ENCODE data around the gene VAT1. TPM values are rescaled to one million over a fixed set of nuclear protein-coding genes. Genes with fewer than 3 reads are reported as not detected.

Gene VAT1
- total and polyA plus RNA-seq, 7 experiments from 2014 or later: 12.8 to 52.3 (median 34.9) TPM

GRCh38 chr17:43039646-43040045 lies 17.5 kb upstream of the VAT1 start:
- POLR2A ChIA-PET: no interaction called here
- no peaks in the 10 kb centered on the region for H3K36me3 Mint-ChIP-seq
- peaks cover 0 to 1% (median 0%) of the 10 kb centered on the region in 7 donors for H3K4me1 Mint-ChIP-seq
- no peaks in the 10 kb centered on the region for H3K27me3 Mint-ChIP-seq
- peaks cover 0 to 1% (median 0%) of the 10 kb centered on the region in 11 donors for H3K9me3 Mint-ChIP-seq
- CTCF ChIA-PET: no interaction called here
- no peak for DNase-seq
- Histone ChIP-seq H3K36me3 (ENCODE audit: control insufficient read depth in 2 of 3, insufficient read depth in 3 of 3, low read length in 3 of 3) (no peaks in the 10 kb centered on the region), H3K4me3 (ENCODE audit: low read length) (no peak overlapping the region), H3K4me1 (ENCODE audit: control insufficient read depth in 2 of 2, insufficient read depth in 2 of 2, low read length in 2 of 2) (no peaks in the 10 kb centered on the region), H3K27me3 (ENCODE audit: control insufficient read depth in 2 of 2, insufficient read depth in 2 of 2, low read length in 2 of 2) (no peaks in the 10 kb centered on the region), H3K9me3 (ENCODE audit: control insufficient read depth in 2 of 3, low read length in 3 of 3) (no peaks in the 10 kb centered on the region), H3K27ac (ENCODE audit: low read depth, low read length) (no peak overlapping the region)
- no peak overlapping the region for H3K27ac Mint-ChIP-seq
- H3K4me3 Mint-ChIP-seq: no peak overlapping the region
- no peak for ATAC-seq
- intact Hi-C loops (cut with micrococcal nuclease): no loop called here

GRCh38 chr17:43034894-43035293 lies 12.7 kb upstream of the VAT1 start:
- Histone ChIP-seq H3K4me3 (ENCODE audit: low read length) (no peak overlapping the region), H3K4me1 (ENCODE audit: control insufficient read depth in 2 of 2, insufficient read depth in 2 of 2, low read length in 2 of 2) (no peaks in the 10 kb centered on the region), H3K9me3 (ENCODE audit: control insufficient read depth in 2 of 3, low read length in 3 of 3) (no peaks in the 10 kb centered on the region), H3K27ac (ENCODE audit: low read depth, low read length) (no peak overlapping the region), H3K27me3 (ENCODE audit: control insufficient read depth in 2 of 2, insufficient read depth in 2 of 2, low read length in 2 of 2) (no peaks in the 10 kb centered on the region), H3K36me3 (ENCODE audit: control insufficient read depth in 2 of 3, insufficient read depth in 3 of 3, low read length in 3 of 3) (no peaks in the 10 kb centered on the region)
- peaks cover 0 to 1% (median 0%) of the 10 kb centered on the region in 11 donors for H3K9me3 Mint-ChIP-seq
- ATAC-seq (no peak), DNase-seq (no peak)
- H3K27ac Mint-ChIP-seq: no peak overlapping the region
- intact Hi-C loops (cut with micrococcal nuclease): no loop called here
- ChIA-PET CTCF (interaction anchor here (1.1 kb wide), 1 partner anchor 11 kb away, joined by 3 read pairs; no protein-coding TSS in a partner anchor), POLR2A (interaction anchor here (0.6 kb wide), 1 partner anchor 137 kb away, joined by 3 read pairs; no protein-coding TSS in a partner anchor)
- no peaks in the 10 kb centered on the region for H3K36me3 Mint-ChIP-seq
- H3K4me3 Mint-ChIP-seq: no peak overlapping the region
- H3K27me3 Mint-ChIP-seq: no peaks in the 10 kb centered on the region
- no peaks in the 10 kb centered on the region for H3K4me1 Mint-ChIP-seq

- CTCF ChIA-PET: no interaction called here
- no peak overlapping the region for H3K4me3 ChIP-seq (ENCODE audit: low read length)
- intact Hi-C loops (cut with micrococcal nuclease): no loop called here
- no peak overlapping the region for H3K4me3 Mint-ChIP-seq
- no peak overlapping the region for H3K27ac Mint-ChIP-seq
- no peaks in the 10 kb centered on the region for H3K27me3 Mint-ChIP-seq
- ATAC-seq (no peak), DNase-seq (no peak)
- POLR2A ChIA-PET: no interaction called here
- no peaks in the 10 kb centered on the region for H3K9me3 ChIP-seq (ENCODE audit: control insufficient read depth in 2 of 3, low read length in 3 of 3)
- H3K36me3 Mint-ChIP-seq: no peaks in the 10 kb centered on the region
- H3K4me1 Mint-ChIP-seq: no peaks in the 10 kb centered on the region
- no peaks in the 10 kb centered on the region for H3K36me3 ChIP-seq (ENCODE audit: control insufficient read depth in 2 of 3, insufficient read depth in 3 of 3, low read length in 3 of 3)
- peaks cover 0 to 1% (median 0%) of the 10 kb centered on the region in 11 donors for H3K9me3 Mint-ChIP-seq
- no peaks in the 10 kb centered on the region for H3K4me1 ChIP-seq (ENCODE audit: control insufficient read depth in 2 of 2, insufficient read depth in 2 of 2, low read length in 2 of 2)
- H3K27ac ChIP-seq (ENCODE audit: low read depth, low read length): no peak overlapping the region
- no peaks in the 10 kb centered on the region for H3K27me3 ChIP-seq (ENCODE audit: control insufficient read depth in 2 of 2, insufficient read depth in 2 of 2, low read length in 2 of 2)
Observed at GRCh38 chr17:43033948-43034881, 12.0 kb upstream of the VAT1 start.

- Mint-ChIP-seq H3K4me3 (no peak overlapping the region), H3K9me3 (peaks cover 0 to 1% (median 0%) of the 10 kb centered on the region in 11 donors), H3K4me1 (no peaks in the 10 kb centered on the region), H3K36me3 (no peaks in the 10 kb centered on the region), H3K27me3 (no peaks in the 10 kb centered on the region), H3K27ac (peak overlapping the region in 1 of 9 donors; percentile 51)
- CTCF ChIA-PET: no interaction called here
- DNase-seq (no peak), ATAC-seq (no peak)
- no peaks in the 10 kb centered on the region for H3K4me1 ChIP-seq (ENCODE audit: control insufficient read depth in 2 of 2, insufficient read depth in 2 of 2, low read length in 2 of 2)
- no peaks in the 10 kb centered on the region for H3K36me3 ChIP-seq (ENCODE audit: control insufficient read depth in 2 of 3, insufficient read depth in 3 of 3, low read length in 3 of 3)
- intact Hi-C loops (cut with micrococcal nuclease): no loop called here
- no peaks in the 10 kb centered on the region for H3K27me3 ChIP-seq (ENCODE audit: control insufficient read depth in 2 of 2, insufficient read depth in 2 of 2, low read length in 2 of 2)
- H3K4me3 ChIP-seq (ENCODE audit: low read length): no peak overlapping the region
- POLR2A ChIA-PET: interaction anchor here (0.6 kb wide), 1 partner anchor 58 kb away, joined by 3 read pairs; no protein-coding TSS in a partner anchor
- H3K9me3 ChIP-seq (ENCODE audit: control insufficient read depth in 2 of 3, low read length in 3 of 3): no peaks in the 10 kb centered on the region
- no peak overlapping the region for H3K27ac ChIP-seq (ENCODE audit: low read depth, low read length)
Observed at GRCh38 chr17:43031666-43032065, 9.5 kb upstream of the VAT1 start.

GRCh38 chr17:43030137-43030767 lies 8.1 kb upstream of the VAT1 start:
- no peak overlapping the region for H3K27ac ChIP-seq (ENCODE audit: low read depth, low read length)
- H3K9me3 ChIP-seq (ENCODE audit: control insufficient read depth in 2 of 3, low read length in 3 of 3): no peaks in the 10 kb centered on the region
- ChIA-PET POLR2A (no interaction called here), CTCF (no interaction called here)
- no peaks in the 10 kb centered on the region for H3K36me3 ChIP-seq (ENCODE audit: control insufficient read depth in 2 of 3, insufficient read depth in 3 of 3, low read length in 3 of 3)
- peaks cover 0 to 2% of the 10 kb centered on the region in 2 donors for H3K4me1 ChIP-seq (ENCODE audit: control insufficient read depth in 2 of 2, insufficient read depth in 2 of 2, low read length in 2 of 2)
- intact Hi-C loops (cut with micrococcal nuclease): no loop called here
- ATAC-seq (no peak), DNase-seq (no peak)
- H3K4me3 Mint-ChIP-seq: peak overlapping the region in 1 of 10 donors; percentile 5
- H3K27me3 Mint-ChIP-seq: peaks cover 0 to 5% (median 0%) of the 10 kb centered on the region in 5 donors
- H3K27me3 ChIP-seq (ENCODE audit: control insufficient read depth in 2 of 2, insufficient read depth in 2 of 2, low read length in 2 of 2): no peaks in the 10 kb centered on the region
- H3K27ac Mint-ChIP-seq: peak overlapping the region in 3 of 9 donors; percentile 5 to 92 (median 28)
- H3K9me3 Mint-ChIP-seq: peaks cover 0 to 1% (median 0%) of the 10 kb centered on the region in 11 donors
- peaks cover 0 to 2% (median 0%) of the 10 kb centered on the region in 5 donors for H3K36me3 Mint-ChIP-seq
- peaks cover 0 to 3% (median 0%) of the 10 kb centered on the region in 7 donors for H3K4me1 Mint-ChIP-seq
- no peak overlapping the region for H3K4me3 ChIP-seq (ENCODE audit: low read length)

- Mint-ChIP-seq H3K4me3 (peak overlapping the region in 2 of 10 donors; percentile 7 to 69), H3K27ac (peak overlapping the region in 1 of 9 donors; percentile 0), H3K4me1 (peaks cover 8 to 12% (median 9%) of the 10 kb centered on the region in 7 donors), H3K36me3 (peaks cover 0 to 4% (median 0%) of the 10 kb centered on the region in 5 donors), H3K27me3 (peaks cover 0 to 14% (median 0%) of the 10 kb centered on the region in 5 donors), H3K9me3 (peaks cover 0 to 2% (median 0%) of the 10 kb centered on the region in 11 donors)
- DNase-seq (no peak), ATAC-seq (no peak)
- ChIA-PET CTCF (no interaction called here), POLR2A (interaction anchor here (0.6 kb wide), 1 partner anchor 9 kb away, joined by 3 read pairs; no protein-coding TSS in a partner anchor)
- intact Hi-C loops (cut with micrococcal nuclease): loop anchor here in 1 of 2 donors (10.0 kb wide), 1 partner anchor 186 kb away; the partner anchor contains the start of gene TMEM106A
- no peak overlapping the region for H3K27ac ChIP-seq (ENCODE audit: low read depth, low read length)
- H3K36me3 ChIP-seq (ENCODE audit: control insufficient read depth in 2 of 3, insufficient read depth in 3 of 3, low read length in 3 of 3): no peaks in the 10 kb centered on the region
- no peak overlapping the region for H3K4me3 ChIP-seq (ENCODE audit: low read length)
- H3K4me1 ChIP-seq (ENCODE audit: control insufficient read depth in 2 of 2, insufficient read depth in 2 of 2, low read length in 2 of 2): peaks cover 10% of the 10 kb centered on the region in 2 donors
- no peaks in the 10 kb centered on the region for H3K27me3 ChIP-seq (ENCODE audit: control insufficient read depth in 2 of 2, insufficient read depth in 2 of 2, low read length in 2 of 2)
- H3K9me3 ChIP-seq (ENCODE audit: control insufficient read depth in 2 of 3, low read length in 3 of 3): no peaks in the 10 kb centered on the region
Observed at GRCh38 chr17:43028221-43028861, 6.2 kb upstream of the VAT1 start.
